Ishikawa (cell line): ENCODE results near the gene TDG.

Experiments
- CEBPB ChIP-seq: IDR thresholded peaks from 2 replicates; pipeline ENCODE4 v1.6.1; 2012
- CREB1 ChIP-seq: IDR thresholded peaks from 2 replicates; pipeline ENCODE4 v1.6.1; 2012; ENCODE audit warnings: low read depth
- EGR1 ChIP-seq: IDR thresholded peaks from 2 replicates; pipeline ENCODE4 v1.6.1; 2012
- EP300 ChIP-seq: IDR thresholded peaks from 2 replicates; pipeline ENCODE4 v1.6.1; 2012; ENCODE audit warnings: borderline replicate concordance
- FOXM1 ChIP-seq: IDR thresholded peaks from 2 replicates; pipeline ENCODE4 v1.6.1; 2012; ENCODE audit warnings: low read depth, borderline replicate concordance
- NFIC ChIP-seq: IDR thresholded peaks from 2 replicates; pipeline ENCODE4 v1.6.1; 2012
- RAD21 ChIP-seq: IDR thresholded peaks from 2 replicates; pipeline ENCODE4 v1.6.1; 2012; ENCODE audit warnings: low read depth
- TAF1 ChIP-seq: IDR thresholded peaks from 2 replicates; pipeline ENCODE4 v1.6.1; 2012; ENCODE audit warnings: low read depth, mild to moderate bottlenecking
- TCF12 ChIP-seq: IDR thresholded peaks from 2 replicates; pipeline ENCODE4 v1.6.1; 2012; ENCODE audit warnings: low read depth
- TEAD4 ChIP-seq: IDR thresholded peaks from 2 replicates; pipeline ENCODE4 v1.6.1; 2012
- YY1 ChIP-seq: IDR thresholded peaks from 2 replicates; pipeline ENCODE4 v1.6.1; 2012; ENCODE audit warnings: low read depth
- ZBTB7A ChIP-seq: IDR thresholded peaks from 2 replicates; pipeline ENCODE4 v1.6.1; 2012; ENCODE audit warnings: low read depth
- TF ChIP-seq, protein P1 (sequence below): IDR thresholded peaks from 2 replicates; pipeline ENCODE4 v1.6.1; 2012
- TF ChIP-seq, protein P2 (sequence below): IDR thresholded peaks from 2 replicates; pipeline ENCODE4 v1.6.1; 2012
- TF ChIP-seq, protein P3 (sequence below): IDR thresholded peaks from 2 replicates; pipeline ENCODE4 v1.6.1; 2012; ENCODE audit warnings: low read depth, mild to moderate bottlenecking

The TDG gene

DNA sequence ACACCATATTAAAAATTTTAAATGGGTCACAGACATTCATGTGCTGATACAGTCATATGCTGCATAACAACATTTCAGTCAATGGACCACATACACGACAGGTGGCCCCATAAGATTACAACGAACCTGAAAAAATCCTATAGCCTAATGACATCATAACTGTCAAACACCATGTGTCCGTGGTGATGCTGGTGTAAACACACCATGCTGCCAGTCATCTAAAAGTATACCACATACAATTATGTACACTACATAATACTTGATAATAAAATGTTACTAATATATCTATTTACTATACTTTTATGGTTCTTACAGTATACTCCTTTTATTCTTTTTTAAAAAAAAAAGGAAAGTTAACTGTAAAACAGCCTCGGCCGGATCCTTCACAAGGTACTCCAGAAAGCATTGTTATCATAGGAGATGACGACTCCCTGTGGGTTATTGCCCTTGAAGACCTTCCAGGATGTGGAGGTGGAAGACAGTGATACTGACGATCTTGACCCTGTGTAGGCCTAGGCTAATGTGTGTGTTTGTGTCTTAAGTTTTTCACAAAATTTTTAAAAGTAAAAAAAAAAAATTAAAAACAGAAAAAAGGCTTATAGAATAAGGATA lies 5.0 kb upstream of the TDG start:
- TF ChIP-seq TEAD4 (no peak), ZBTB7A (no peak), YY1 (no peak), EP300 (no peak), RAD21 (no peak), CREB1 (no peak), TAF1 (no peak), EGR1 (no peak), CEBPB (no peak), TCF12 (no peak), NFIC (no peak), FOXM1 (no peak)
- TF ChIP-seq, protein P1, sequence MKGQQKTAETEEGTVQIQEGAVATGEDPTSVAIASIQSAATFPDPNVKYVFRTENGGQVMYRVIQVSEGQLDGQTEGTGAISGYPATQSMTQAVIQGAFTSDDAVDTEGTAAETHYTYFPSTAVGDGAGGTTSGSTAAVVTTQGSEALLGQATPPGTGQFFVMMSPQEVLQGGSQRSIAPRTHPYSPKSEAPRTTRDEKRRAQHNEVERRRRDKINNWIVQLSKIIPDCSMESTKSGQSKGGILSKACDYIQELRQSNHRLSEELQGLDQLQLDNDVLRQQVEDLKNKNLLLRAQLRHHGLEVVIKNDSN: no peak
- TF ChIP-seq, protein P2, sequence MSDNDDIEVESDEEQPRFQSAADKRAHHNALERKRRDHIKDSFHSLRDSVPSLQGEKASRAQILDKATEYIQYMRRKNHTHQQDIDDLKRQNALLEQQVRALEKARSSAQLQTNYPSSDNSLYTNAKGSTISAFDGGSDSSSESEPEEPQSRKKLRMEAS: no peak
- TF ChIP-seq, protein P3, sequence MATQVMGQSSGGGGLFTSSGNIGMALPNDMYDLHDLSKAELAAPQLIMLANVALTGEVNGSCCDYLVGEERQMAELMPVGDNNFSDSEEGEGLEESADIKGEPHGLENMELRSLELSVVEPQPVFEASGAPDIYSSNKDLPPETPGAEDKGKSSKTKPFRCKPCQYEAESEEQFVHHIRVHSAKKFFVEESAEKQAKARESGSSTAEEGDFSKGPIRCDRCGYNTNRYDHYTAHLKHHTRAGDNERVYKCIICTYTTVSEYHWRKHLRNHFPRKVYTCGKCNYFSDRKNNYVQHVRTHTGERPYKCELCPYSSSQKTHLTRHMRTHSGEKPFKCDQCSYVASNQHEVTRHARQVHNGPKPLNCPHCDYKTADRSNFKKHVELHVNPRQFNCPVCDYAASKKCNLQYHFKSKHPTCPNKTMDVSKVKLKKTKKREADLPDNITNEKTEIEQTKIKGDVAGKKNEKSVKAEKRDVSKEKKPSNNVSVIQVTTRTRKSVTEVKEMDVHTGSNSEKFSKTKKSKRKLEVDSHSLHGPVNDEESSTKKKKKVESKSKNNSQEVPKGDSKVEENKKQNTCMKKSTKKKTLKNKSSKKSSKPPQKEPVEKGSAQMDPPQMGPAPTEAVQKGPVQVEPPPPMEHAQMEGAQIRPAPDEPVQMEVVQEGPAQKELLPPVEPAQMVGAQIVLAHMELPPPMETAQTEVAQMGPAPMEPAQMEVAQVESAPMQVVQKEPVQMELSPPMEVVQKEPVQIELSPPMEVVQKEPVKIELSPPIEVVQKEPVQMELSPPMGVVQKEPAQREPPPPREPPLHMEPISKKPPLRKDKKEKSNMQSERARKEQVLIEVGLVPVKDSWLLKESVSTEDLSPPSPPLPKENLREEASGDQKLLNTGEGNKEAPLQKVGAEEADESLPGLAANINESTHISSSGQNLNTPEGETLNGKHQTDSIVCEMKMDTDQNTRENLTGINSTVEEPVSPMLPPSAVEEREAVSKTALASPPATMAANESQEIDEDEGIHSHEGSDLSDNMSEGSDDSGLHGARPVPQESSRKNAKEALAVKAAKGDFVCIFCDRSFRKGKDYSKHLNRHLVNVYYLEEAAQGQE: no peak

DNA sequence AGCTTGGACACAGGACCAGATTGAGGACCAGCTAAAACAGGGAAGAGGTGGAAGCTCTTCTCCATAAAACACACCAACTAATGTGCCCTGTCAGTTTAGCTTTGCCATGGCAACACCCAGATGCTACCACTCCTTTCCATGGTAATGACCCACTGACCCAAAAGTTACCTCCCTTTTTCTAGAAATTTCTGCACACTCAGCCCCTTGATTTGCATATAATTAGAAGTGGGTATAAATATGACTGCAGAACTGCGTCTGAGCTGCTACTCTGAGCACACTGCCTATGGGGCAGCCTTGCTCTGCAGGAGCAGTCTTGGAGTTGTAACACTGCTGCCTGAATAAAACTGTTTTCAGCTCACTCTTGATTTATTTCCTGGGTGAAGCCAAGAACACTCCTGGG lies 3.2 kb upstream of the TDG start:
- TF ChIP-seq NFIC: no peak
- TF ChIP-seq, protein P2: no peak
- TF ChIP-seq, protein P3: no peak
- TF ChIP-seq TAF1: no peak
- no peak for TF ChIP-seq CEBPB
- no peak for TF ChIP-seq CREB1
- TF ChIP-seq YY1: no peak
- TF ChIP-seq, protein P1: no peak
- no peak for TF ChIP-seq FOXM1
- no peak for TF ChIP-seq EGR1
- TF ChIP-seq EP300: no peak
- no peak for TF ChIP-seq TEAD4
- TF ChIP-seq RAD21: no peak
- TF ChIP-seq TCF12: no peak
- no peak for TF ChIP-seq ZBTB7A

DNA sequence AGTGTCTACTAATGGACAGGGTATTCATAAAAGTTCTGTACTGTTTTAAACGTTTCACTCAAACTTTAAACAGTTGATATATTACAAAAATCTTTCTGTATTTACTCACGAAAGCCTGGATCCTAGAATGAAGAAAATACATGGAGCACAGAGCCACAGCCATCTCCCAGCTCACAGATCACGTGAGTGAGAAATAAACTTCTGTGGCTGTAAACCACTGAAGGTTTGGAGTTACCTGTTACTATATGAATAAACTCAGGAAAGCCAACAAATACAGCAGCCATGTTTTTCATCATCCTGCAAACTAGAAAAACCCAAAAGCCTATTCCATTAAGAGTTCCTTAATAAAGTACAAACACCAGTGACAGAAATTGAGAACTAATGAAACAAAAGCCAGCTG lies 867 bp upstream of the TDG start:
- no peak for TF ChIP-seq RAD21
- no peak for TF ChIP-seq FOXM1
- no peak for TF ChIP-seq NFIC
- no peak for TF ChIP-seq YY1
- no peak for TF ChIP-seq EP300
- no peak for TF ChIP-seq CREB1
- TF ChIP-seq, protein P2: no peak
- TF ChIP-seq TEAD4: no peak
- no peak for TF ChIP-seq TAF1
- TF ChIP-seq CEBPB: no peak
- no peak for TF ChIP-seq TCF12
- TF ChIP-seq, protein P1: no peak
- TF ChIP-seq, protein P3: no peak
- no peak for TF ChIP-seq ZBTB7A
- TF ChIP-seq EGR1: no peak
